ENCODE data around the gene VKORC1.

- TF ChIP-seq, protein P1, sequence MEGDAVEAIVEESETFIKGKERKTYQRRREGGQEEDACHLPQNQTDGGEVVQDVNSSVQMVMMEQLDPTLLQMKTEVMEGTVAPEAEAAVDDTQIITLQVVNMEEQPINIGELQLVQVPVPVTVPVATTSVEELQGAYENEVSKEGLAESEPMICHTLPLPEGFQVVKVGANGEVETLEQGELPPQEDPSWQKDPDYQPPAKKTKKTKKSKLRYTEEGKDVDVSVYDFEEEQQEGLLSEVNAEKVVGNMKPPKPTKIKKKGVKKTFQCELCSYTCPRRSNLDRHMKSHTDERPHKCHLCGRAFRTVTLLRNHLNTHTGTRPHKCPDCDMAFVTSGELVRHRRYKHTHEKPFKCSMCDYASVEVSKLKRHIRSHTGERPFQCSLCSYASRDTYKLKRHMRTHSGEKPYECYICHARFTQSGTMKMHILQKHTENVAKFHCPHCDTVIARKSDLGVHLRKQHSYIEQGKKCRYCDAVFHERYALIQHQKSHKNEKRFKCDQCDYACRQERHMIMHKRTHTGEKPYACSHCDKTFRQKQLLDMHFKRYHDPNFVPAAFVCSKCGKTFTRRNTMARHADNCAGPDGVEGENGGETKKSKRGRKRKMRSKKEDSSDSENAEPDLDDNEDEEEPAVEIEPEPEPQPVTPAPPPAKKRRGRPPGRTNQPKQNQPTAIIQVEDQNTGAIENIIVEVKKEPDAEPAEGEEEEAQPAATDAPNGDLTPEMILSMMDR (IDR thresholded peaks at IDR 0.05; ENCODE audit: control extremely low read depth in 1 of 3, insufficient read depth in 1 of 3, low read depth in 1 of 3, low read length in 3 of 3), result no peak
- TF ChIP-seq POLR2A (IDR thresholded peaks at IDR 0.05; ENCODE audit: control extremely low read depth in 1 of 2, low read depth in 2 of 2, low read length in 2 of 2) (no peak), SP4 (IDR thresholded peaks at IDR 0.05; ENCODE audit: low read length) (no peak), ASH2L (IDR thresholded peaks at IDR 0.05; ENCODE audit: low read length) (no peak), MAFK (IDR thresholded peaks at IDR 0.05; ENCODE audit: low read depth, low read length) (no peak), YY1 (IDR thresholded peaks at IDR 0.05; ENCODE audit: low read depth, low read length) (no peak), BRCA1 (IDR thresholded peaks at IDR 0.05; ENCODE audit: low read depth, low read length) (no peak), SIN3A (conservative IDR thresholded peaks at IDR 0.05 in 1 of 2, IDR thresholded peaks at IDR 0.05 in 1 of 2; ENCODE audit: low read depth in 1 of 2, low read length in 2 of 2) (no peak), SP1 (IDR thresholded peaks at IDR 0.05; ENCODE audit: low read depth, low read length) (no peak), GTF2F1 (IDR thresholded peaks at IDR 0.05; ENCODE audit: borderline replicate concordance, low read depth, low read length) (no peak), POLR2AphosphoS5 (IDR thresholded peaks at IDR 0.05; ENCODE audit: low read depth, low read length) (no peak), BCL11A (IDR thresholded peaks at IDR 0.05; ENCODE audit: low read depth in 2 of 2, low read length in 2 of 2) (no peak), ZNF274 (IDR thresholded peaks at IDR 0.05; ENCODE audit: borderline replicate concordance, extremely low read depth, low read length) (no peak)
- TF ChIP-seq, protein P2, sequence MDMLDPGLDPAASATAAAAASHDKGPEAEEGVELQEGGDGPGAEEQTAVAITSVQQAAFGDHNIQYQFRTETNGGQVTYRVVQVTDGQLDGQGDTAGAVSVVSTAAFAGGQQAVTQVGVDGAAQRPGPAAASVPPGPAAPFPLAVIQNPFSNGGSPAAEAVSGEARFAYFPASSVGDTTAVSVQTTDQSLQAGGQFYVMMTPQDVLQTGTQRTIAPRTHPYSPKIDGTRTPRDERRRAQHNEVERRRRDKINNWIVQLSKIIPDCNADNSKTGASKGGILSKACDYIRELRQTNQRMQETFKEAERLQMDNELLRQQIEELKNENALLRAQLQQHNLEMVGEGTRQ (IDR thresholded peaks at IDR 0.05; ENCODE audit: low read length), result no peak
Observed at GRCh38 chr16:31077024-31077423, 17.6 kb downstream of the VKORC1 start.
